ENCODE data around the gene CDO1.
A peak's percentile ranks its signal among the peaks of the same experiment; 100 is the strongest.

CDO1 gene

GRCh38 chr5:115816226-115817081 is at the start of gene CDO1:
Gene CDO1 (minus strand): TSS chr5:115816659. CDS start chr5:115816397, 262 bp downstream.
- peak; percentile 87 for DNase-seq (ENCODE audit: low spot score)

GRCh38 chr5:115859378-115859777 is 42.9 kb upstream of the CDO1 start:
- no peak for DNase-seq (ENCODE audit: low spot score)

GRCh38 chr5:115858396-115858795 is 41.9 kb upstream of the CDO1 start:
- no peak for DNase-seq (ENCODE audit: low spot score)

- no peak for DNase-seq (ENCODE audit: low spot score)
Measured at GRCh38 chr5:115857626-115858349, 41.3 kb upstream of the CDO1 start.

- no peak for DNase-seq (ENCODE audit: low spot score)
Measured at GRCh38 chr5:115857057-115857479, 40.6 kb upstream of the CDO1 start.

GRCh38 chr5:115855959-115856358 is 39.5 kb upstream of the CDO1 start:
- DNase-seq (ENCODE audit: low spot score), result no peak

- DNase-seq (ENCODE audit: low spot score), result no peak
Measured at GRCh38 chr5:115854139-115854538, 37.7 kb upstream of the CDO1 start.

GRCh38 chr5:115850744-115851416 is 34.4 kb upstream of the CDO1 start:
- no peak for DNase-seq (ENCODE audit: low spot score)

- DNase-seq (ENCODE audit: low spot score), result no peak
Measured at GRCh38 chr5:115849258-115849798, 32.9 kb upstream of the CDO1 start.

- DNase-seq (ENCODE audit: low spot score), result no peak
Measured at GRCh38 chr5:115847290-115847689, 30.8 kb upstream of the CDO1 start.

GRCh38 chr5:115844321-115844817 is 27.9 kb upstream of the CDO1 start:
- no peak for DNase-seq (ENCODE audit: low spot score)

GRCh38 chr5:115843444-115844130 is 27.1 kb upstream of the CDO1 start:
- no peak for DNase-seq (ENCODE audit: low spot score)

GRCh38 chr5:115842952-115843351 is 26.5 kb upstream of the CDO1 start:
- DNase-seq (ENCODE audit: low spot score), result peak; percentile 21

GRCh38 chr5:115842089-115842935 is 25.9 kb upstream of the CDO1 start:
- peak; percentile 49 for DNase-seq (ENCODE audit: low spot score)

- DNase-seq (ENCODE audit: low spot score), result peak; percentile 93
Measured at GRCh38 chr5:115841382-115842088, 25.1 kb upstream of the CDO1 start, which contains the start of the genes AP3S1 and ATG12. Gene AP3S1 (plus strand): TSS chr5:115841935. CDS start chr5:115842038, 103 bp downstream. Gene ATG12 (minus strand): TSS chr5:115841565. CDS start chr5:115841552, 13 bp downstream.

GRCh38 chr5:115840873-115841272 is 24.4 kb upstream of the CDO1 start:
- DNase-seq (ENCODE audit: low spot score), result no peak

- DNase-seq (ENCODE audit: low spot score), result peak; percentile 72
Measured at GRCh38 chr5:115838885-115839518, 22.5 kb upstream of the CDO1 start.

- DNase-seq (ENCODE audit: low spot score), result no peak
Measured at GRCh38 chr5:115835481-115835880, 19.0 kb upstream of the CDO1 start.

GRCh38 chr5:115831163-115831768 is 14.8 kb upstream of the CDO1 start:
- peak; percentile 62 for DNase-seq (ENCODE audit: low spot score)

All from cerebellar cortex (tissue), 1 donor.